Fibroblast of lung (primary cell): Measurements from ENCODE around the gene ENKD1. TPM values are rescaled to one million over a fixed set of nuclear protein-coding genes. Genes with fewer than 3 reads are reported as not detected.

Source experiments
- DNase-seq, 2 donors: peaks; one replicate each; pipeline versions ENCODE4 v3.0.0 to v3.0.0-alpha.2; 2010; ENCODE audit warnings: low read depth in 2 of 2
- H2AFZ ChIP-seq: 2 replicates; pipeline ENCODE4 v1.5.1; 2012; ENCODE audit warnings: low read length, control low read depth, inconsistent platforms
- H3K27ac ChIP-seq: 2 replicates; pipeline ENCODE4 v1.5.1; 2011; ENCODE audit warnings: low read length, control low read depth; ENCODE audit not compliant: insufficient read depth
- H3K27me3 ChIP-seq: 2 replicates; pipeline ENCODE4 v1.5.1; 2011; ENCODE audit warnings: mild to moderate bottlenecking, low read length; ENCODE audit not compliant: control insufficient read depth, insufficient read depth
- H3K36me3 ChIP-seq: 2 replicates; pipeline ENCODE4 v1.5.1; 2011; ENCODE audit warnings: low read length; ENCODE audit not compliant: control insufficient read depth, insufficient read depth
- H3K4me1 ChIP-seq: 2 replicates; pipeline ENCODE4 v1.5.1; 2011; ENCODE audit warnings: low read length; ENCODE audit not compliant: control insufficient read depth, insufficient read depth; ENCODE audit errors: extremely low read depth
- H3K4me2 ChIP-seq: 2 replicates; pipeline ENCODE4 v1.5.1; 2011; ENCODE audit warnings: low read length, control low read depth; ENCODE audit not compliant: insufficient read depth; ENCODE audit errors: extremely low read depth
- H3K4me3 ChIP-seq, 4 experiments: fragments of 200-600 bp in 1 of 4; sonication (generic) in 1 of 4; replicated peaks in 1 of 4; 2 replicates each; pipeline ENCODE4 v1.5.1; 2011 to 2016; ENCODE audit warnings: low read length in 4 of 4, low read depth in 3 of 4, mild to moderate bottlenecking in 3 of 4, control low read depth in 2 of 4, inconsistent platforms in 1 of 4, mixed read lengths in 1 of 4; ENCODE audit not compliant: insufficient read depth in 1 of 4; ENCODE audit errors: control extremely low read depth in 1 of 4
- H3K79me2 ChIP-seq: 2 replicates; pipeline ENCODE4 v1.5.1; 2012; ENCODE audit warnings: mild to moderate bottlenecking, low read length, inconsistent platforms; ENCODE audit not compliant: control insufficient read depth, insufficient read depth
- H3K9ac ChIP-seq: 2 replicates; pipeline ENCODE4 v1.5.1; 2011; ENCODE audit warnings: mild to moderate bottlenecking, low read length, control low read depth; ENCODE audit not compliant: insufficient read depth
- H3K9me3 ChIP-seq: 2 replicates; pipeline ENCODE4 v1.5.1; 2012; ENCODE audit warnings: low read depth, low read length; ENCODE audit not compliant: control insufficient read depth, insufficient read depth
- H4K20me1 ChIP-seq: 2 replicates; pipeline ENCODE4 v1.5.1; 2011; ENCODE audit warnings: low read length; ENCODE audit not compliant: control insufficient read depth, insufficient read depth; ENCODE audit errors: extremely low read depth
- CTCF ChIP-seq, 2 donors: IDR thresholded peaks in 1 of 2; conservative IDR thresholded peaks in 1 of 2; 1 replicate in 1 of 2; 2 replicates in 1 of 2; pipeline ENCODE4 v1.5.1; 2011 to 2012; ENCODE audit warnings: low read length in 2 of 2, control low read depth in 1 of 2, inconsistent platforms in 1 of 2, low read depth in 1 of 2, mild to moderate bottlenecking in 1 of 2
- EZH2 ChIP-seq: IDR thresholded peaks from 2 replicates; pipeline ENCODE4 v1.5.1; 2012; ENCODE audit warnings: low read length, control low read depth, mild to moderate bottlenecking; ENCODE audit errors: missing control alignments
- polyA plus RNA-seq, 2 donors: library from polyadenylated mRNA; depleted of rRNA in 1 of 2; stranded (reverse) in 1 of 2; unstranded in 1 of 2; fragments of >200 nt; gene quantifications; 2 replicates each; pipeline ENCODE4 v1.2.1, GENCODE V29; 2011 to 2012; ENCODE audit warnings: missing spikeins in 1 of 2
- total RNA-seq: library from RNA; depleted of rRNA; stranded (reverse); fragments of >200 nt; gene quantifications from 2 replicates; pipeline ENCODE4 v1.2.1, GENCODE V29; 2014

ENKD1 gene
- total and polyA plus RNA-seq, 2 donors (not counting 1 experiment from before 2014, with no cell fraction given) = 3.2 to 17.8 TPM

GRCh38 chr16:67613808-67614207 lies 52.7 kb downstream of the ENKD1 start:
- no peaks in the 10 kb centered on the region for H3K4me1 ChIP-seq
- H3K27me3 ChIP-seq = no peaks in the 10 kb centered on the region
- no peaks in the 10 kb centered on the region for H4K20me1 ChIP-seq
- H3K79me2 ChIP-seq = peaks cover 2% of the 10 kb centered on the region
- no peak overlapping the region for H3K4me3 ChIP-seq
- TF ChIP-seq EZH2 (no peak), CTCF (conservative IDR thresholded peaks at IDR 0.05 in 1 of 2, IDR thresholded peaks at IDR 0.05 in 1 of 2; ENCODE audit: low read depth in 1 of 2, low read length in 2 of 2) (no peak)
- H3K27ac ChIP-seq = no peak overlapping the region
- no peak overlapping the region for H2AFZ ChIP-seq
- H3K4me2 ChIP-seq = no peak overlapping the region
- H3K9me3 ChIP-seq = no peaks in the 10 kb centered on the region
- H3K36me3 ChIP-seq = peaks cover 10% of the 10 kb centered on the region
- no peak overlapping the region for H3K9ac ChIP-seq
- DNase-seq = no peak

Other genes starting within 250 kb of the ENKD1 start
- gene HSD11B2, start 235.6 kb downstream of the ENKD1 start, total RNA-seq = under 0.01 TPM in 1 of 2 replicates, not detected in the other
- gene HSD11B2, start 235.6 kb downstream of the ENKD1 start, polyA plus RNA-seq = 0.09 and 0.15 TPM in 2 replicates
- 68.1 and 91.2 TPM in 2 replicates for gene ATP6V0D1, start 185.6 kb downstream of the ENKD1 start, total RNA-seq
- gene ATP6V0D1, start 185.6 kb downstream of the ENKD1 start, polyA plus RNA-seq = 183 and 230 TPM in 2 replicates
- not detected in 2 replicates for gene AGRP, start 183.2 kb downstream of the ENKD1 start, total RNA-seq
- not detected in 2 replicates for gene AGRP, start 183.2 kb downstream of the ENKD1 start, polyA plus RNA-seq
- gene RIPOR1, start 137.9 kb downstream of the ENKD1 start, total RNA-seq = 19.5 and 26.6 TPM in 2 replicates
- gene RIPOR1, start 137.9 kb downstream of the ENKD1 start, polyA plus RNA-seq = 13.7 and 16.0 TPM in 2 replicates
- 20.0 and 21.1 TPM in 2 replicates for gene CTCF, start 104.2 kb downstream of the ENKD1 start, total RNA-seq
- gene CTCF, start 104.2 kb downstream of the ENKD1 start, polyA plus RNA-seq = 20.9 and 32.6 TPM in 2 replicates
- 0.17 and 0.26 TPM in 2 replicates for gene CARMIL2, start 21.6 kb downstream of the ENKD1 start, total RNA-seq
- 0.02 and 0.07 TPM in 2 replicates for gene CARMIL2, start 21.6 kb downstream of the ENKD1 start, polyA plus RNA-seq
- 9.2 and 9.5 TPM in 2 replicates for gene ACD, start 6.5 kb downstream of the ENKD1 start, total RNA-seq
- gene ACD, start 6.5 kb downstream of the ENKD1 start, polyA plus RNA-seq = 7.9 and 16.1 TPM in 2 replicates
- gene PARD6A, start 5.8 kb downstream of the ENKD1 start, total RNA-seq = 4.1 and 4.8 TPM in 2 replicates
- gene PARD6A, start 5.8 kb downstream of the ENKD1 start, polyA plus RNA-seq = 0.36 and 1.0 TPM in 2 replicates
- gene C16orf86, start 64 bp upstream of the ENKD1 start, total RNA-seq = 5.6 and 9.2 TPM in 2 replicates
- 0.63 and 0.73 TPM in 2 replicates for gene C16orf86, start 64 bp upstream of the ENKD1 start, polyA plus RNA-seq
- 12.8 and 15.2 TPM in 2 replicates for gene GFOD2, start 52.6 kb upstream of the ENKD1 start, total RNA-seq
- gene GFOD2, start 52.6 kb upstream of the ENKD1 start, polyA plus RNA-seq = 9.2 and 10.0 TPM in 2 replicates
- 3.9 and 4.6 TPM in 2 replicates for gene RANBP10, start 139.8 kb upstream of the ENKD1 start, total RNA-seq
- 7.1 and 8.9 TPM in 2 replicates for gene RANBP10, start 139.8 kb upstream of the ENKD1 start, polyA plus RNA-seq
- gene TSNAXIP1, start 140.1 kb upstream of the ENKD1 start, total RNA-seq = 1.2 and 1.5 TPM in 2 replicates
- gene TSNAXIP1, start 140.1 kb upstream of the ENKD1 start, polyA plus RNA-seq = 0.30 and 0.45 TPM in 2 replicates
- 37.7 and 42.9 TPM in 2 replicates for gene THAP11, start 175.6 kb upstream of the ENKD1 start, total RNA-seq
- gene THAP11, start 175.6 kb upstream of the ENKD1 start, polyA plus RNA-seq = 15.8 and 16.0 TPM in 2 replicates
- 127 TPM in 2 replicates for gene NUTF2, start 180.2 kb upstream of the ENKD1 start, total RNA-seq
- 310 and 410 TPM in 2 replicates for gene NUTF2, start 180.2 kb upstream of the ENKD1 start, polyA plus RNA-seq
- gene CENPT, start 180.9 kb upstream of the ENKD1 start, total RNA-seq = 15.4 and 23.1 TPM in 2 replicates
- gene CENPT, start 180.9 kb upstream of the ENKD1 start, polyA plus RNA-seq = 30.2 and 40.2 TPM in 2 replicates
- 38.0 and 49.4 TPM in 2 replicates for gene EDC4, start 206.3 kb upstream of the ENKD1 start, total RNA-seq
- 27.4 and 35.0 TPM in 2 replicates for gene EDC4, start 206.3 kb upstream of the ENKD1 start, polyA plus RNA-seq
- gene NRN1L, start 218.1 kb upstream of the ENKD1 start, total RNA-seq = 0.17 TPM in 1 of 2 replicates, not detected in the other
- gene NRN1L, start 218.1 kb upstream of the ENKD1 start, polyA plus RNA-seq = 0.09 and 0.10 TPM in 2 replicates
- gene PSKH1, start 226.5 kb upstream of the ENKD1 start, total RNA-seq = 11.8 and 13.4 TPM in 2 replicates
- 14.2 and 15.4 TPM in 2 replicates for gene PSKH1, start 226.5 kb upstream of the ENKD1 start, polyA plus RNA-seq